ENCODE measurements around the gene ZNF410.

ZNF410 gene

DNA sequence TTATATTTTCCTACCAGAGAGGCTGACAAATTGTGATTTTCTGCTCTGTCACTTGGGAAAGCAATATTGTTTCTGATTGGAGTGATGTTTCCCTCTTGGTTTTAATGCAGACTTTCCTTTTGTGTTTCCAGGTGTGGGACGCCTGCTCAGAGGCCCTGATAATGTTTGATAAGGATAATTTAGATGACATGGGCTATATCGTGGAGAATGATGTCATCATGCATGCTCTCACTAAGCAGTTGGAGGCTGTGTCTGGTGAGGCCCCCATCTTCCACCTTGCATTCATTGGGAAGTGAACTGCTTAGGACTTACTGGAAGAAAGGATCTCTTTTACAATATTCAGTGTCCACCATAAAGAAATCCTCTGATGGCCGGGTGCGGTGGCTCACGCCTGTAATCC lies 69.0 kb downstream of the ZNF410 start:
- no peak for DNase-seq (ENCODE audit: low spot score)

DNA sequence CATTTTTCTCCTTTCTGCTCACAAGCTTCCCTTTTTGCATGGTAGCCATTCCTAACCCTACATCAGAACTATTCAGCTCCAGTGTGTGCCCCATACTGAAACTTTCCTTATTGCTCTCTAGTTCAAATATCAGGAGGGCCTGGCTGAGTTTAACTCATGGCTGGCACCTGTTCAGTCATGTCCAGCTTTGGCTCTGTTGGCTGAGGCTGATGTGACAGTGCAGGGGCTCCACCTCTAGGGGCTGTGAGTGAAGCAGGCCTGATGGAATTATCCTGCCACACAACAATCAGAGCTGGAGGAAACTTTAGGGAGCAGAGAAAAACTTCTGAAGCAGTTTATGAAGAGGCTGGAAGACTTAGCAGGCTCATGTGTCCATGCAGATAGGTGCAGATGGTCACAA lies 71.9 kb downstream of the ZNF410 start:
- DNase-seq (ENCODE audit: low spot score): no peak

DNA sequence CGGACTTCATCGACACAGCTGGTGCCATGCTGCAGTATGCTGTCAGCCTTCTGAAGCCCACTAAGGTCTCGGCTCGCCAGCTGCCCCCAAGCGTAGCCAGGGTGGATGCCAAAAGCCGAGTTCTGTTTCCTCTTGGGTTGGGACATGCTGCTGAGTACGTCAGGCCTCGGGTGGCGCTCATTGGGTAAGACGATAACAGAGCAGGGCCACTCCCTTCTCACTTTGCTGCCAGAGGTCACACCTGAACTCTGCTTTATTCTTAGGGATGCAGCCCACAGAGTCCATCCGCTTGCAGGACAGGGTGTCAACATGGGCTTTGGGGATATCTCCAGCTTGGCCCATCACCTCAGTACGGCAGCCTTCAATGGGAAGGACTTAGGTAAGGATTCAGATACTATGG lies 74.5 kb downstream of the ZNF410 start:
- no peak for DNase-seq (ENCODE audit: low spot score)

DNA sequence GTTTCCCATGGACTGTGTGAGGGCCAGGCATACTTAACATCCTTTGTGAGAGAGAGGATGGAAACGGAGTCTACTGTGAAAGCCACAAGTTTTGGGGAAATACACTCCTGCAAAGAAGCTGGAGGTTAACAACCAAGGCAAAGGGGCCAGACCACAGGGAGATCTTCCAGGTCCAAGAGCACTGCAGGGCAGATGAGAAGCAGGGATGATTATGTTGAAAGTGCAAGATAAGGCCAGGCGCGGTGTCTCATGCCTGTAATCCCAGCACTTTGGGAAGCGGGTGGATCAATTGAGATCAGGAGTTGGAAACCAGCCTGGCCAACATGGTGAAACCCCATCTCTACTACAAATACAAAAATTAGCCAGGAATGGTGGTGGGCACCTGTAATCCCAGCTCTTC lies 78.6 kb downstream of the ZNF410 start:
- no peak for DNase-seq (ENCODE audit: low spot score)

DNA sequence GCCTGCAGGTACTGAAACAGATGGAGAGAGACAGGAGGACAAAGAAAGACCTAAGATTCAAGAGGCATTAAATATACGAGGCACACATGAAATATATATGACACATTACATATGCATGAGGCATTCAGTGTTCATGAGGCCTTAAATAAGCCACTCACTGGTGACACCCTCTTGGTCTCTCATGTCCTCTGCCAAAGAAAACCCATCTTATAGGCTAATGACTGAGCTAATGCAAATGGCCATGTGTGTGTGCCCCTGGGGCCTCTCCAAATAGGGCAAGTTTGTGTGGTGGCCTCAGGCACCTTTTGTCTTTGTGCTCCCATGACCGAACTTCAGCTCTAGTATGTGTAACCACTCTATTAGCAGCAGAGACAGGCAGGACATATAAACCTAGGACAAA lies 82.2 kb downstream of the ZNF410 start:
- DNase-seq (ENCODE audit: low spot score): no peak

DNA sequence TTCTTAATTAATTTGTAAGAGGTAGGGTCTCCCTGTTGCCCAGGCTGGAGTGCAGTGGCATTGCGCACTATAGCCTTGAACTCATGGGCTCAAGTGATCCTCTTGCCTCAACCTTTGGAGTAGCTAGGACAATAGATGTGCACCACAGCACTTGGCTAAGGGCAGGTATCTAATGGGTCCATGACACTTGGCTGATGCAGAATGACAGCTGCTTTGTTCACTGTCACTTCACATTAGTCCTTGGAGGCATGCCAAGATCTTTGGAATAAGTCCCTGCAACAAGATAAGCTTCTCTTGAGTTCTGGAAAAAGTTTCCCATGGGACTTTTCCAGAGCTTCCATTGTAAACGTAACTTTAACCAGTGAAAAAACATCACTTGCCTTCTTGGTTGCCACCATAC lies 86.8 kb downstream of the ZNF410 start:
- no peak for DNase-seq (ENCODE audit: low spot score)

DNA sequence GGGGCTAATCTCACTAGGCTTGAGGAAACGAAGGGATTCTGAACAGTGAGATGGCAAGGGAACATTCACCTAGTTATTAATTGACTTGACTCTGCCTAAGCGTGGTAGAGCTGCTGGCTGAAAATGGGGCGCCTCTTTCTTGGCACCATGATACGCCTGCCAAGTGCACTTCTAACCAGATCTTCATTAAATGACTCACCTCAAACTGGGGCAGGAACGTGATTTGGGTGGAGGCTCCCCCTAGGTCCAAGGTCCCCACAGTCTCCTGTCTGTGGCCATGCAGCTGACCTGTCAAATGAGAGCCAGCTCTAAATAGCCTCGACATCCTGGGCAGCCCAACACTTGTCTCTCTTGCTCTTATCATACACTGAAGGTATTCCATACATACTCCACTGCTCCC lies 89.5 kb downstream of the ZNF410 start:
- peak; percentile 32 for DNase-seq (ENCODE audit: low spot score)

DNA sequence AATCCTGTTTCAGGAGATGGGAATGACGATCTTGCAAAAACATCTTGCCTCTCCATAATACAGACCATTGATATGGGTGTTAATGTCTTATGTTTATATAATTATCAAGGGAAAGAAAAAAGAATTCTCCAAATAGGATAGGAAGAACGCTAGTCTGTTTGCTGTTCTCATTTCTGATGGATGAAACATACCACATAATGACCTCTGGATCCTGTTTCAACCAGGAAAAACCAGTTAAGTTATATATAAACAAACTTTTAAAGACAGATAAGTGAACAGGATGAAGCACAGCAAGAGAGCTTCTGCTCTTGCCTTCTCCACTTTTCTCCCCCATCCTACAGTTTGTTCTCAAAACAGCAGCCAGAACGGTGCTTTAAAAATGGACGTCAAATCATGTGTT lies 91.2 kb downstream of the ZNF410 start:
- peak; percentile 11 for DNase-seq (ENCODE audit: low spot score)
